Measurements from ENCODE around the gene MYOM1. TPM values are rescaled to one million over a fixed set of nuclear protein-coding genes. Genes with fewer than 3 reads are reported as not detected.

Gene MYOM1
- total and polyA plus RNA-seq, 7 donors, result 3.3 to 37.7 (median 17.3) TPM

- no peaks in the 10 kb centered on the region for H3K36me3 ChIP-seq
- no peaks in the 10 kb centered on the region for H3K4me1 ChIP-seq
- 86 to 88% methylated on average over 9 of the region's 9 CpGs for WGBS, 2 donors
- no peak for TF ChIP-seq EP300 (IDR thresholded peaks at IDR 0.05)
- TF ChIP-seq POLR2AphosphoS5 (IDR thresholded peaks at IDR 0.05), result no peak
- TF ChIP-seq CTCF (IDR thresholded peaks at IDR 0.05), result no peak
- TF ChIP-seq POLR2A (IDR thresholded peaks at IDR 0.05), result no peak
- no peak overlapping the region for H3K4me3 ChIP-seq
- H3K27me3 ChIP-seq, result no peaks in the 10 kb centered on the region
- DNase-seq, result no peak
- no peaks in the 10 kb centered on the region for H3K9me3 ChIP-seq
- intact Hi-C loops (cut with DNase I), result no loop called here
- H3K27ac ChIP-seq, result no peak overlapping the region
Observed at GRCh38 chr18:3230401-3231334, 10.9 kb upstream of the MYOM1 start.

GRCh38 chr18:3226048-3226447, 6.3 kb upstream of the MYOM1 start:
- Histone ChIP-seq H3K9me3 (no peaks in the 10 kb centered on the region), H3K36me3 (no peaks in the 10 kb centered on the region), H3K27me3 (no peaks in the 10 kb centered on the region), H3K4me1 (no peaks in the 10 kb centered on the region), H3K4me3 (no peak overlapping the region), H3K27ac (no peak overlapping the region)
- TF ChIP-seq POLR2A (IDR thresholded peaks at IDR 0.05), result no peak
- no peak for TF ChIP-seq EP300 (IDR thresholded peaks at IDR 0.05)
- TF ChIP-seq CTCF (IDR thresholded peaks at IDR 0.05), result no peak
- no peak for TF ChIP-seq POLR2AphosphoS5 (IDR thresholded peaks at IDR 0.05)
- intact Hi-C loops (cut with DNase I), result no loop called here
- no peak for DNase-seq
- WGBS, 2 donors, result 95 to 98% methylated on average over 6 of the region's 6 CpGs

GRCh38 chr18:3225588-3225987, 5.8 kb upstream of the MYOM1 start:
- intact Hi-C loops (cut with DNase I), result no loop called here
- H3K4me3 ChIP-seq, result no peak overlapping the region
- H3K36me3 ChIP-seq, result no peaks in the 10 kb centered on the region
- H3K4me1 ChIP-seq, result no peaks in the 10 kb centered on the region
- TF ChIP-seq POLR2AphosphoS5 (IDR thresholded peaks at IDR 0.05) (no peak), POLR2A (IDR thresholded peaks at IDR 0.05) (no peak), EP300 (IDR thresholded peaks at IDR 0.05) (no peak), CTCF (IDR thresholded peaks at IDR 0.05) (no peak)
- WGBS, 2 donors, result 18 to 79% methylated on average over 3 of the region's 3 CpGs
- no peaks in the 10 kb centered on the region for H3K27me3 ChIP-seq
- DNase-seq, result no peak
- no peak overlapping the region for H3K27ac ChIP-seq
- no peaks in the 10 kb centered on the region for H3K9me3 ChIP-seq

DNA sequence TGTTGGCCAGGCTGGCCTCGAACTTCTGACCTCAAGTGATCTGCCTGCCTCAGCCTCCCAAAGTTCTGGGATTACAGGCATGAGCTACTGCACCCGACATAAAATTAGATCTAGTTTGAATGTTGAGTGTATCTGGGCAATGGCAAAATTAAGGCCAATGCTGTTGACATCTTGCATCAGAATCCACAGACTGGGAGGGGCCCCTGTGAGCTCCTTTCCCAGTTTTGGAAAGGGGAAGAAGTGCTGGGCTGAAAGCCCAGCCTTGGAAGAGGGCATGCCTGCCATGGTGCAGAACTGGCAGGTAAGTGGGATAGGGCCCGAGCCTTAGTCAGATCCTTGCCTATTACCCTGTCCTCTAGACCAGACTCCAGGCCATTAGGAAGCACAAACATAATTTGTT, 4.5 kb upstream of the MYOM1 start:
- DNase-seq, result no peak
- 76 to 96% methylated on average over 3 of the region's 3 CpGs for WGBS, 2 donors
- TF ChIP-seq CTCF (IDR thresholded peaks at IDR 0.05) (no peak), POLR2AphosphoS5 (IDR thresholded peaks at IDR 0.05) (no peak), EP300 (IDR thresholded peaks at IDR 0.05) (no peak), POLR2A (IDR thresholded peaks at IDR 0.05) (no peak)
- Histone ChIP-seq H3K27me3 (no peaks in the 10 kb centered on the region), H3K36me3 (no peaks in the 10 kb centered on the region), H3K4me1 (peaks cover 0 to 10% (median 4%) of the 10 kb centered on the region in 4 donors), H3K27ac (no peak overlapping the region), H3K4me3 (no peak overlapping the region), H3K9me3 (no peaks in the 10 kb centered on the region)
- intact Hi-C loops (cut with DNase I), result no loop called here

All from sigmoid colon (tissue), 7 donors.